ENCODE measurements around the gene TNIK.

The TNIK gene

GRCh38 chr3:171149526-171150116 is 310.6 kb downstream of the TNIK start:
- no peak overlapping the region for H4K91ac ChIP-seq (ENCODE audit: low read length)
- no peak for DNase-seq
- H2AK5ac ChIP-seq (ENCODE audit: low read length, severe bottlenecking), result no peak overlapping the region
- H3K9me3 ChIP-seq (ENCODE audit: control insufficient read depth, low read length), result no peaks in the 10 kb centered on the region
- H3K18ac ChIP-seq (ENCODE audit: low read depth in 1 of 2, low read length in 2 of 2), result no peak overlapping the region
- no peak overlapping the region for H4K8ac ChIP-seq (ENCODE audit: low read length)
- no peak overlapping the region for H3K4me2 ChIP-seq (ENCODE audit: low read length, poor library complexity, severe bottlenecking)
- no peak overlapping the region for H2BK12ac ChIP-seq (ENCODE audit: low read length in 2 of 2)
- no peaks in the 10 kb centered on the region for H3K27me3 ChIP-seq (ENCODE audit: control insufficient read depth in 1 of 2, insufficient read depth in 1 of 2, low read length in 2 of 2)
- no peak overlapping the region for H2BK15ac ChIP-seq (ENCODE audit: low read depth, poor library complexity, severe bottlenecking)
- no peak overlapping the region for H2BK120ac ChIP-seq (ENCODE audit: low read depth, low read length)
- H3K9ac ChIP-seq (ENCODE audit: low read length), result no peak overlapping the region
- peaks cover 0 to 10% of the 10 kb centered on the region in 2 experiments for H3K36me3 ChIP-seq (ENCODE audit: control insufficient read depth in 1 of 2, insufficient read depth in 2 of 2, low read depth in 1 of 2, low read length in 2 of 2)
- WGBS, result 92% methylated on average over 7 of the region's 7 CpGs
- H3K14ac ChIP-seq (ENCODE audit: low read length in 2 of 2), result no peak overlapping the region
- no peaks in the 10 kb centered on the region for H3K4me1 ChIP-seq (ENCODE audit: control insufficient read depth, insufficient read depth, low read depth, low read length)
- no peak overlapping the region for H2BK5ac ChIP-seq (ENCODE audit: low read depth, low read length, poor library complexity, severe bottlenecking)
- H3K4ac ChIP-seq (ENCODE audit: low read depth in 1 of 2, low read length in 2 of 2), result no peak overlapping the region
- no peak overlapping the region for H3K23ac ChIP-seq (ENCODE audit: low read length in 2 of 2)
- H3K79me1 ChIP-seq (replicated peaks; ENCODE audit: low read length, poor library complexity, severe bottlenecking), result no peaks in the 10 kb centered on the region
- H2AFZ ChIP-seq (ENCODE audit: low read depth, low read length), result no peak overlapping the region
- H3K4me3 ChIP-seq (ENCODE audit: insufficient read depth in 1 of 2, low read depth in 1 of 2, low read length in 2 of 2), result no peak overlapping the region
- H3K27ac ChIP-seq (ENCODE audit: low read length, poor library complexity, severe bottlenecking), result no peak overlapping the region

- Histone ChIP-seq H3K9ac (ENCODE audit: low read length) (no peak overlapping the region), H2AK5ac (ENCODE audit: low read length, severe bottlenecking) (no peak overlapping the region), H4K8ac (ENCODE audit: low read length) (no peak overlapping the region), H3K4me1 (ENCODE audit: control insufficient read depth, insufficient read depth, low read depth, low read length) (peaks cover 3% of the 10 kb centered on the region), H3K23ac (ENCODE audit: low read length in 2 of 2) (no peak overlapping the region), H3K18ac (ENCODE audit: low read depth in 1 of 2, low read length in 2 of 2) (no peak overlapping the region), H2BK12ac (ENCODE audit: low read length in 2 of 2) (no peak overlapping the region), H4K91ac (ENCODE audit: low read length) (no peak overlapping the region), H3K4me2 (ENCODE audit: low read length, poor library complexity, severe bottlenecking) (no peak overlapping the region), H3K36me3 (ENCODE audit: control insufficient read depth in 1 of 2, insufficient read depth in 2 of 2, low read depth in 1 of 2, low read length in 2 of 2) (peaks cover 6% of the 10 kb centered on the region in 2 experiments), H3K14ac (ENCODE audit: low read length in 2 of 2) (no peak overlapping the region), H3K27ac (ENCODE audit: low read length, poor library complexity, severe bottlenecking) (no peak overlapping the region), H3K4ac (ENCODE audit: low read depth in 1 of 2, low read length in 2 of 2) (no peak overlapping the region), H2BK15ac (ENCODE audit: low read depth, poor library complexity, severe bottlenecking) (no peak overlapping the region), H3K4me3 (ENCODE audit: insufficient read depth in 1 of 2, low read depth in 1 of 2, low read length in 2 of 2) (no peak overlapping the region), H2BK5ac (ENCODE audit: low read depth, low read length, poor library complexity, severe bottlenecking) (no peak overlapping the region), H3K9me3 (ENCODE audit: control insufficient read depth, low read length) (no peaks in the 10 kb centered on the region), H3K27me3 (ENCODE audit: control insufficient read depth in 1 of 2, insufficient read depth in 1 of 2, low read length in 2 of 2) (no peaks in the 10 kb centered on the region), H2BK120ac (ENCODE audit: low read depth, low read length) (no peak overlapping the region), H2AFZ (ENCODE audit: low read depth, low read length) (no peak overlapping the region), H3K79me1 (replicated peaks; ENCODE audit: low read length, poor library complexity, severe bottlenecking) (no peaks in the 10 kb centered on the region)
- no peak for DNase-seq
- 97% methylated on average over 2 of the region's 3 CpGs for WGBS
Measured at GRCh38 chr3:171145798-171146197, 314.4 kb downstream of the TNIK start.

GRCh38 chr3:171142985-171143384 is 317.2 kb downstream of the TNIK start:
- Histone ChIP-seq H4K91ac (ENCODE audit: low read length) (no peak overlapping the region), H3K79me1 (replicated peaks; ENCODE audit: low read length, poor library complexity, severe bottlenecking) (no peaks in the 10 kb centered on the region), H3K27me3 (ENCODE audit: control insufficient read depth in 1 of 2, insufficient read depth in 1 of 2, low read length in 2 of 2) (no peaks in the 10 kb centered on the region), H3K4me2 (ENCODE audit: low read length, poor library complexity, severe bottlenecking) (no peak overlapping the region), H2BK12ac (ENCODE audit: low read length in 2 of 2) (no peak overlapping the region), H2BK120ac (ENCODE audit: low read depth, low read length) (no peak overlapping the region), H3K4ac (ENCODE audit: low read depth in 1 of 2, low read length in 2 of 2) (no peak overlapping the region), H3K9me3 (ENCODE audit: control insufficient read depth, low read length) (no peaks in the 10 kb centered on the region), H2BK15ac (ENCODE audit: low read depth, poor library complexity, severe bottlenecking) (no peak overlapping the region), H3K36me3 (ENCODE audit: control insufficient read depth in 1 of 2, insufficient read depth in 2 of 2, low read depth in 1 of 2, low read length in 2 of 2) (peaks cover 6 to 15% of the 10 kb centered on the region in 2 experiments), H2AK5ac (ENCODE audit: low read length, severe bottlenecking) (peak overlapping the region; percentile 90), H3K14ac (ENCODE audit: low read length in 2 of 2) (no peak overlapping the region), H2BK5ac (ENCODE audit: low read depth, low read length, poor library complexity, severe bottlenecking) (peak overlapping the region; percentile 50), H3K4me3 (ENCODE audit: insufficient read depth in 1 of 2, low read depth in 1 of 2, low read length in 2 of 2) (no peak overlapping the region), H3K27ac (ENCODE audit: low read length, poor library complexity, severe bottlenecking) (peak overlapping the region; percentile 96), H2AFZ (ENCODE audit: low read depth, low read length) (no peak overlapping the region), H3K18ac (ENCODE audit: low read depth in 1 of 2, low read length in 2 of 2) (no peak overlapping the region), H3K9ac (ENCODE audit: low read length) (no peak overlapping the region), H3K4me1 (ENCODE audit: control insufficient read depth, insufficient read depth, low read depth, low read length) (peaks cover 5% of the 10 kb centered on the region), H3K23ac (ENCODE audit: low read length in 2 of 2) (no peak overlapping the region), H4K8ac (ENCODE audit: low read length) (no peak overlapping the region)
- no peak for DNase-seq
- WGBS, result 100% methylated on average over 4 of the region's 5 CpGs

- H3K27ac ChIP-seq (ENCODE audit: low read length, poor library complexity, severe bottlenecking), result no peak overlapping the region
- 96% methylated on average over 10 of the region's 10 CpGs for WGBS
Measured at GRCh38 chr3:171140246-171140645, 320.0 kb downstream of the TNIK start.

More at GRCh38 chr3:171140246-171140645, 320.0 kb downstream of the TNIK start:
- Histone ChIP-seq H3K79me1 (replicated peaks; ENCODE audit: low read length, poor library complexity, severe bottlenecking) (peaks cover 2% of the 10 kb centered on the region), H3K4me3 (ENCODE audit: insufficient read depth in 1 of 2, low read depth in 1 of 2, low read length in 2 of 2) (no peak overlapping the region), H2BK120ac (ENCODE audit: low read depth, low read length) (no peak overlapping the region), H2AFZ (ENCODE audit: low read depth, low read length) (no peak overlapping the region), H3K23ac (ENCODE audit: low read length in 2 of 2) (no peak overlapping the region), H3K4me2 (ENCODE audit: low read length, poor library complexity, severe bottlenecking) (no peak overlapping the region), H3K27me3 (ENCODE audit: control insufficient read depth in 1 of 2, insufficient read depth in 1 of 2, low read length in 2 of 2) (no peaks in the 10 kb centered on the region), H2BK15ac (ENCODE audit: low read depth, poor library complexity, severe bottlenecking) (no peak overlapping the region), H3K36me3 (ENCODE audit: control insufficient read depth in 1 of 2, insufficient read depth in 2 of 2, low read depth in 1 of 2, low read length in 2 of 2) (peaks cover 6 to 20% of the 10 kb centered on the region in 2 experiments), H3K9me3 (ENCODE audit: control insufficient read depth, low read length) (no peaks in the 10 kb centered on the region), H4K91ac (ENCODE audit: low read length) (no peak overlapping the region), H3K18ac (ENCODE audit: low read depth in 1 of 2, low read length in 2 of 2) (no peak overlapping the region), H2BK5ac (ENCODE audit: low read depth, low read length, poor library complexity, severe bottlenecking) (no peak overlapping the region), H3K4ac (ENCODE audit: low read depth in 1 of 2, low read length in 2 of 2) (no peak overlapping the region), H2AK5ac (ENCODE audit: low read length, severe bottlenecking) (peak overlapping the region; percentile 3), H2BK12ac (ENCODE audit: low read length in 2 of 2) (no peak overlapping the region), H3K9ac (ENCODE audit: low read length) (no peak overlapping the region), H3K14ac (ENCODE audit: low read length in 2 of 2) (no peak overlapping the region), H3K4me1 (ENCODE audit: control insufficient read depth, insufficient read depth, low read depth, low read length) (peaks cover 6% of the 10 kb centered on the region), H4K8ac (ENCODE audit: low read length) (no peak overlapping the region)
- DNase-seq, result no peak
